Endodermal cell (in vitro differentiated cells): ENCODE data around the gene BNC2. TPM values are rescaled to one million over a fixed set of nuclear protein-coding genes. Genes with fewer than 3 reads are reported as not detected.

Experiments used
- DNase-seq: peaks from one replicate; pipeline ENCODE4 v3.0.0-alpha.2; 2017
- H3K27ac ChIP-seq: 2 replicates; pipeline ENCODE4 v1.5.1; 2013; ENCODE audit warnings: mild to moderate bottlenecking, low read depth, low read length, moderate library complexity
- H3K27me3 ChIP-seq: 2 replicates; pipeline ENCODE4 v1.6.1; 2013; ENCODE audit warnings: mild to moderate bottlenecking, low read length, moderate library complexity; ENCODE audit not compliant: insufficient read depth, control insufficient read depth, poor library complexity, severe bottlenecking
- H3K36me3 ChIP-seq: 2 replicates; pipeline ENCODE4 v1.7.0; 2013; ENCODE audit warnings: mild to moderate bottlenecking, low read length, moderate library complexity; ENCODE audit not compliant: control insufficient read depth, insufficient read depth
- H3K4me1 ChIP-seq: one replicate; pipeline ENCODE4 v1.7.0; 2013; ENCODE audit warnings: low read length; ENCODE audit not compliant: control insufficient read depth, insufficient read depth
- H3K4me3 ChIP-seq: 2 replicates; pipeline ENCODE4 v1.5.1; 2013; ENCODE audit warnings: mild to moderate bottlenecking, low read length, moderate library complexity
- H3K9ac ChIP-seq: 2 replicates; pipeline ENCODE4 v1.6.1; 2013; ENCODE audit warnings: mild to moderate bottlenecking, low read length, moderate library complexity; ENCODE audit not compliant: poor library complexity, severe bottlenecking; ENCODE audit errors: extremely low read depth
- H3K9me3 ChIP-seq: 2 replicates; pipeline ENCODE4 v1.6.1; 2013; ENCODE audit warnings: mild to moderate bottlenecking, low read length, moderate library complexity; ENCODE audit not compliant: control insufficient read depth
- H3K27ac Mint-ChIP-seq: 2 replicates; pipeline ENCODE4 v1.8.0; 2020; ENCODE audit warnings: mixed read lengths
- H3K27me3 Mint-ChIP-seq: 2 replicates; pipeline ENCODE4 v1.8.0; 2021; ENCODE audit warnings: mild to moderate bottlenecking, mixed read lengths; ENCODE audit not compliant: insufficient read depth
- H3K36me3 Mint-ChIP-seq: 2 replicates; pipeline ENCODE4 v1.8.0; 2020; ENCODE audit warnings: low read depth, mixed read lengths
- H3K4me1 Mint-ChIP-seq: 2 replicates; pipeline ENCODE4 v1.8.0; 2020; ENCODE audit warnings: mixed read lengths
- H3K4me3 Mint-ChIP-seq: 2 replicates; pipeline ENCODE4 v1.8.0; 2020; ENCODE audit warnings: mild to moderate bottlenecking, moderate library complexity, mixed read lengths
- H3K9me3 Mint-ChIP-seq: 2 replicates; pipeline ENCODE4 v1.8.0; 2020; ENCODE audit warnings: mild to moderate bottlenecking, mixed read lengths
- whole genome bisulfite sequencing, 2 experiments: methylation state at CpG; one replicate each; pipeline versions ENCODE4 v1.1.5 to v1.1.7; 2013; ENCODE audit warnings: missing lambda C conversion rate in 2 of 2, mixed read lengths in 1 of 2; ENCODE audit not compliant: insufficient coverage in 1 of 2, insufficient read length in 1 of 2; 5-methylcytosine and 5-hydroxymethylcytosine counted together
- total RNA-seq, 2 donors: library from RNA; stranded (reverse); fragmentation: NEBNext Ultra II Directional in 1 of 2; extraction: Animal tissue kit (Norgen Biotek cat#: 25700) in 1 of 2; gene quantifications; 2 replicates in 1 of 2; 3 replicates in 1 of 2; pipeline ENCODE4 v1.2.1, GENCODE V29; 2021
- TF ChIP-seq, protein P1 (sequence below): fragments of 200-600 bp; sonication (generic); conservative IDR thresholded peaks from 2 replicates; pipeline ENCODE4 v1.5.0; 2021; ENCODE audit warnings: antibody characterized with exemption, mild to moderate bottlenecking

Gene BNC2
- total RNA-seq, 2 donors from 2014 or later = 3.0 to 10.5 TPM

DNA sequence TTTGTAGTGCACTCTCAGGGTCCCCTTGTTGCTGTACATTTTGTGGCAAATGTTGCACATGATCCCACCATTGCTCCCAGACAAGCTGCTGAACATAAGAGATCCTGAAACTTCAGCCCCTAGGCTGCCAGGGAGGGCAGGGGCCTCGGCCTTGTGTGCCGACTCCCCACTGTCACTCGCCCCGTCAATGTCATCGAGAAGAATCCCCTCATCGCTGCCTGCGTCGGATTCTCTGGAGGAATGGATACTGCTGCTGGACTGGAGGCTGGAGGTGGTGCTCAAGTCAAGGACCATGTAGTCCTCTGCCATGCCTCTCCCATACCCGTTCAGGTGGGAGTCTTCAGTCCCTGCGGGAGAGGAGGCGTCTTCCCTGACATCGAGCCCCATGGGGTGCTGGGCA lies 451.3 kb downstream of the BNC2 start:
- H3K36me3 ChIP-seq = no peaks in the 10 kb centered on the region
- H3K4me3 ChIP-seq = no peak overlapping the region
- DNase-seq = no peak
- Mint-ChIP-seq H3K27me3 (peaks cover 4% of the 10 kb centered on the region), H3K4me3 (no peak overlapping the region), H3K36me3 (no peaks in the 10 kb centered on the region), H3K4me1 (peaks cover 38% of the 10 kb centered on the region), H3K9me3 (no peaks in the 10 kb centered on the region), H3K27ac (no peak overlapping the region)
- H3K27ac ChIP-seq = no peak overlapping the region
- TF ChIP-seq, protein P1, sequence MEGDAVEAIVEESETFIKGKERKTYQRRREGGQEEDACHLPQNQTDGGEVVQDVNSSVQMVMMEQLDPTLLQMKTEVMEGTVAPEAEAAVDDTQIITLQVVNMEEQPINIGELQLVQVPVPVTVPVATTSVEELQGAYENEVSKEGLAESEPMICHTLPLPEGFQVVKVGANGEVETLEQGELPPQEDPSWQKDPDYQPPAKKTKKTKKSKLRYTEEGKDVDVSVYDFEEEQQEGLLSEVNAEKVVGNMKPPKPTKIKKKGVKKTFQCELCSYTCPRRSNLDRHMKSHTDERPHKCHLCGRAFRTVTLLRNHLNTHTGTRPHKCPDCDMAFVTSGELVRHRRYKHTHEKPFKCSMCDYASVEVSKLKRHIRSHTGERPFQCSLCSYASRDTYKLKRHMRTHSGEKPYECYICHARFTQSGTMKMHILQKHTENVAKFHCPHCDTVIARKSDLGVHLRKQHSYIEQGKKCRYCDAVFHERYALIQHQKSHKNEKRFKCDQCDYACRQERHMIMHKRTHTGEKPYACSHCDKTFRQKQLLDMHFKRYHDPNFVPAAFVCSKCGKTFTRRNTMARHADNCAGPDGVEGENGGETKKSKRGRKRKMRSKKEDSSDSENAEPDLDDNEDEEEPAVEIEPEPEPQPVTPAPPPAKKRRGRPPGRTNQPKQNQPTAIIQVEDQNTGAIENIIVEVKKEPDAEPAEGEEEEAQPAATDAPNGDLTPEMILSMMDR = no peak
- H3K4me1 ChIP-seq = peaks cover 6% of the 10 kb centered on the region
- no peaks in the 10 kb centered on the region for H3K9me3 ChIP-seq
- WGBS, 2 experiments = 50 to 90% methylated on average over 1 to 12 of the region's 12 CpGs
- no peaks in the 10 kb centered on the region for H3K27me3 ChIP-seq
- no peak overlapping the region for H3K9ac ChIP-seq

DNA sequence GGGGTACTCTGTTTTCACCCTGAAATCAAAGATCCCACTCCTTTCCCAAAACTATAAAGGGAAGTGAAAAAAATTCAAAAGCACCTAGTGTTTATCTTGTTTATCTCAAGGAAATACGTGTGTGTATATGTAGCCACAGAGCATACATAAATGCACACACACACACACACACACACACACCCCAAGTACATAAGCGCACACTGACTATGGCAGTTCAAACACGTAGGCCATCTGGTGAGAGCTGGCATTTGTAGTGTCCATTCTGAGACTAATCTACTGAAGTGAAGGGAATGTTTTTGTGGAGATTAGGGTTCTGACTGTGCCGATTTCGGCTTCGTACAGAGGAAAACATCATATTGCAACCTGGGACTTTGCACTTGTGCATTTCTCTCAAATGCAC lies 451.7 kb downstream of the BNC2 start:
- DNase-seq = no peak
- H3K27ac ChIP-seq = no peak overlapping the region
- no peaks in the 10 kb centered on the region for H3K36me3 Mint-ChIP-seq
- H3K4me1 ChIP-seq = peaks cover 6% of the 10 kb centered on the region
- peaks cover 38% of the 10 kb centered on the region for H3K4me1 Mint-ChIP-seq
- TF ChIP-seq, protein P1 = no peak
- no peaks in the 10 kb centered on the region for H3K36me3 ChIP-seq
- no peak overlapping the region for H3K27ac Mint-ChIP-seq
- H3K9me3 ChIP-seq = no peaks in the 10 kb centered on the region
- no peaks in the 10 kb centered on the region for H3K9me3 Mint-ChIP-seq
- no peak overlapping the region for H3K4me3 Mint-ChIP-seq
- H3K4me3 ChIP-seq = no peak overlapping the region
- H3K9ac ChIP-seq = no peak overlapping the region
- no peaks in the 10 kb centered on the region for H3K27me3 ChIP-seq
- peaks cover 3% of the 10 kb centered on the region for H3K27me3 Mint-ChIP-seq
- 95% methylated on average over 3 to 6 of the region's 6 CpGs for WGBS, 2 experiments

DNA sequence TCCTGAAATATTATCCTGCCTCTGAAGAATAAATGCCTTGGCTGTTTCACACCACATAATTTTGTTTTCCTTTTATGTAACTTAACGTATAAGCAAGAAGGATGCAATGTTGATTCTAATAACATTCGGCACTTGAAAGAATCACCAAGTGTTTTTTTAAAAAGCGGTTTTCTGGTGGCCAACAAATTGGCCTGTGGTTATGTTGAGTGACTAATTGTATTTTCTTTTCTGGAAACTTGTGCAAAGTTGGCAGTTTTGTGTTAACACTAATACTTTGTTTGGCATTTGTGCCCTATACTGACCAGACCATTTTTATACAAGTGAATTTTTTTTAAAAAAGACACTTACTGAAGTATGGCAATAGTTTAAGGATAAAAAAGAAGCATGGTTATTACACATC lies 452.7 kb downstream of the BNC2 start:
- H3K27me3 Mint-ChIP-seq = peaks cover 2% of the 10 kb centered on the region
- no peak overlapping the region for H3K9ac ChIP-seq
- 95% methylated on average over 3 of the region's 3 CpGs; no CpG with 5 or more reads in 1 of the 2 experiments for WGBS, 2 experiments
- H3K36me3 Mint-ChIP-seq = no peaks in the 10 kb centered on the region
- TF ChIP-seq, protein P1 = no peak
- no peak overlapping the region for H3K4me3 Mint-ChIP-seq
- no peak overlapping the region for H3K27ac Mint-ChIP-seq
- H3K27me3 ChIP-seq = no peaks in the 10 kb centered on the region
- no peak overlapping the region for H3K4me3 ChIP-seq
- H3K4me1 Mint-ChIP-seq = peaks cover 38% of the 10 kb centered on the region
- no peaks in the 10 kb centered on the region for H3K36me3 ChIP-seq
- peaks cover 6% of the 10 kb centered on the region for H3K4me1 ChIP-seq
- DNase-seq = no peak
- peak overlapping the region; percentile 40 for H3K27ac ChIP-seq
- H3K9me3 ChIP-seq = no peaks in the 10 kb centered on the region
- no peaks in the 10 kb centered on the region for H3K9me3 Mint-ChIP-seq
